HepG2 (cell line): ENCODE results near the gene NKD1. TPM values are rescaled to one million over a fixed set of nuclear protein-coding genes. Genes with fewer than 3 reads are reported as not detected.
A peak's percentile ranks its signal among the peaks of the same experiment; 100 is the strongest.

Source experiments
- ATF7 ChIP-seq, 2 experiments: fragments of 450-650 bp in 1 of 2; sonication (generic) in 1 of 2; formaldehyde crosslinking in 1 of 2; IDR thresholded peaks; 2 replicates each; pipeline versions ENCODE4 v1.4.0 to v1.6.1; 2016 to 2020; ENCODE audit warnings: antibody characterized with exemption in 1 of 2, mild to moderate bottlenecking in 1 of 2, missing genetic modification reagents in 1 of 2
- HMGA1 ChIP-seq: sonication (generic); formaldehyde crosslinking; conservative IDR thresholded peaks from 2 replicates; pipeline ENCODE4 v1.4.0; 2020; ENCODE audit warnings: missing genetic modification reagents
- MAFF ChIP-seq: IDR thresholded peaks from 2 replicates; pipeline ENCODE4 v1.6.1; 2011; ENCODE audit warnings: low read depth, low read length, improper control_type of control experiment
- MZF1 ChIP-seq: sonication (generic); formaldehyde crosslinking; IDR thresholded peaks from 2 replicates; pipeline ENCODE4 v1.8.1; 2023; ENCODE audit warnings: mild to moderate bottlenecking, missing genetic modification reagents, borderline replicate concordance
- NCOA2 ChIP-seq: sonication (generic); formaldehyde crosslinking; IDR thresholded peaks from 2 replicates; pipeline ENCODE4 v1.8.0; 2022; ENCODE audit warnings: inconsistent platforms
- NR2F6 ChIP-seq, 2 experiments: IDR thresholded peaks; 2 replicates each; pipeline ENCODE4 v1.6.1; 2016; ENCODE audit warnings: antibody characterized with exemption in 1 of 2, mild to moderate bottlenecking in 1 of 2
- ONECUT2 ChIP-seq: sonication (generic); formaldehyde crosslinking; IDR thresholded peaks from 2 replicates; pipeline ENCODE4 v1.4.0; 2020; ENCODE audit warnings: missing genetic modification reagents
- RFX1 ChIP-seq: fragments of 450-650 bp; IDR thresholded peaks from 2 replicates; pipeline ENCODE4 v1.6.1; 2017
- SNRNP70 ChIP-seq: fragments of 200-400 bp; formaldehyde crosslinking; IDR thresholded peaks from 2 replicates; pipeline ENCODE4 v1.6.1; 2017; ENCODE audit warnings: mild to moderate bottlenecking, low read depth, low read length, moderate library complexity
- SOX6 ChIP-seq, 2 experiments: fragments of 450-650 bp in 1 of 2; sonication (generic) in 1 of 2; formaldehyde crosslinking in 1 of 2; IDR thresholded peaks; 2 replicates each; pipeline versions ENCODE4 v1.4.0 to v1.6.1; 2017 to 2020; ENCODE audit warnings: antibody characterized with exemption in 1 of 2, mild to moderate bottlenecking in 1 of 2, missing genetic modification reagents in 1 of 2
- ZFP41 ChIP-seq: sonication (generic); formaldehyde crosslinking; IDR thresholded peaks from 2 replicates; pipeline ENCODE4 v1.4.0; 2020; ENCODE audit warnings: mild to moderate bottlenecking, missing genetic modification reagents, borderline replicate concordance
- ZKSCAN5 ChIP-seq: sonication (generic); formaldehyde crosslinking; IDR thresholded peaks from 2 replicates; pipeline ENCODE4 v1.5.1; 2020; ENCODE audit warnings: mild to moderate bottlenecking, missing genetic modification reagents
- ZNF136 ChIP-seq: sonication (generic); formaldehyde crosslinking; IDR thresholded peaks from 2 replicates; pipeline ENCODE4 v1.8.1; 2022; ENCODE audit warnings: low read depth, mild to moderate bottlenecking, moderate library complexity, missing genetic modification reagents
- ZNF280D ChIP-seq: sonication (generic); formaldehyde crosslinking; IDR thresholded peaks from 2 replicates; pipeline ENCODE4 v1.5.1; 2020; ENCODE audit warnings: mild to moderate bottlenecking, missing genetic modification reagents
- ZNF362 ChIP-seq: sonication (generic); formaldehyde crosslinking; IDR thresholded peaks from 2 replicates; pipeline ENCODE4 v1.4.0; 2020; ENCODE audit warnings: missing genetic modification reagents, mild to moderate bottlenecking, borderline replicate concordance
- ZNF740 ChIP-seq: sonication (generic); formaldehyde crosslinking; IDR thresholded peaks from 2 replicates; pipeline ENCODE4 v1.4.0; 2020; ENCODE audit warnings: missing genetic modification reagents
- ZNF749 ChIP-seq: sonication (generic); formaldehyde crosslinking; IDR thresholded peaks from 2 replicates; pipeline ENCODE4 v1.8.0; 2022; ENCODE audit warnings: mild to moderate bottlenecking, missing genetic modification reagents, moderate library complexity, borderline replicate concordance
- ZNF800 ChIP-seq: sonication (generic); formaldehyde crosslinking; IDR thresholded peaks from 2 replicates; pipeline ENCODE4 v1.4.0; 2020; ENCODE audit warnings: missing genetic modification reagents
- ZUFSP ChIP-seq: sonication (generic); formaldehyde crosslinking; IDR thresholded peaks from 2 replicates; pipeline ENCODE4 v1.9.0; 2021; ENCODE audit warnings: missing genetic modification reagents, mild to moderate bottlenecking, borderline replicate concordance
- polyA plus RNA-seq, 8 experiments: library from polyadenylated mRNA; depleted of rRNA in 3 of 8; stranded (reverse) in 7 of 8; unstranded in 1 of 8; fragments of >200 nt; fragmentation: Illumina TruSeq in 4 of 8; extraction: Trizol in 4 of 8; gene quantifications; 2 replicates each; pipeline versions ENCODE4 v1.2.1 to v1.2.3, GENCODE V29; 2011 to 2016; ENCODE audit warnings: low read depth in 4 of 8, missing spikeins in 1 of 8, mixed read lengths in 1 of 8; ENCODE audit not compliant: insufficient read depth in 1 of 8
- total RNA-seq, 5 experiments: library from RNA; depleted of rRNA; stranded (reverse); fragments of >200 nt; fragmentation: Illumina TruSeq; extraction: Trizol; gene quantifications; 2 replicates each; pipeline ENCODE4 v1.2.3, GENCODE V29; 2016; ENCODE audit warnings: low read depth in 1 of 5

Gene NKD1
- total and polyA plus RNA-seq, 2 of the 13 experiments (the other 11 are each of a cell fraction or from before 2014, with no cell fraction given): 70.4 to 121 TPM

GRCh38 chr16:50530277-50531236 is 17.6 kb upstream of the NKD1 start (continued):
- TF ChIP-seq ZNF136 (peak; percentile 88; the same call in 1 of the 2 replicates), ATF7 (IDR thresholded peaks at IDR 0.05) (no peak), ATF7 (CRISPR knock-in tag; IDR thresholded peaks at IDR 0.05) (peak; percentile 84; the same call in 1 of the 2 replicates), ZNF749 (CRISPR knock-in tag) (no peak; the same call in 1 of the 2 replicates), ZNF280D (CRISPR knock-in tag) (peak; percentile 90), MZF1 (no peak), MAFF (no peak; the same call in 1 of the 2 replicates), ZUFSP (no peak), SOX6 (IDR thresholded peaks at IDR 0.05) (no peak), SOX6 (CRISPR knock-in tag; IDR thresholded peaks at IDR 0.05) (peak; percentile 100), ZKSCAN5 (no peak), RFX1 (no peak), ZFP41 (no peak), SNRNP70 (no peak), ZNF740 (CRISPR knock-in tag) (0 out of 2 replicates have a peak, but pooled peaks have one; percentile 51), NCOA2 (CRISPR knock-in tag) (peak; percentile 94), ZNF362 (CRISPR knock-in tag) (peak; percentile 94), ONECUT2 (no peak; the same call in 1 of the 2 replicates), ZNF800 (CRISPR knock-in tag) (peak; percentile 58; the same call in 1 of the 2 replicates), HMGA1 (CRISPR knock-in tag) (no peak), NR2F6 (IDR thresholded peaks at IDR 0.05) (peak; percentile 98), NR2F6 (CRISPR knock-in tag; IDR thresholded peaks at IDR 0.05) (peak; percentile 98)
